GM18508 (cell line): ENCODE results near the gene WDR45B.

Experiments used
- ATAC-seq: cut with Tn5 transposase; IDR thresholded peaks from one replicate; pipeline ENCODE4 v1.9.1; 2021; ENCODE audit warnings: moderate number of reproducible peaks; ENCODE audit not compliant: insufficient read depth, unreplicated experiment

Gene WDR45B

GRCh38 chr17:82602986-82603710 lies 45.1 kb downstream of the WDR45B start:
- no peak for ATAC-seq

GRCh38 chr17:82602487-82602886 lies 45.8 kb downstream of the WDR45B start:
- no peak for ATAC-seq

- ATAC-seq = no peak
Observed at GRCh38 chr17:82601447-82602000, 46.7 kb downstream of the WDR45B start.

DNA sequence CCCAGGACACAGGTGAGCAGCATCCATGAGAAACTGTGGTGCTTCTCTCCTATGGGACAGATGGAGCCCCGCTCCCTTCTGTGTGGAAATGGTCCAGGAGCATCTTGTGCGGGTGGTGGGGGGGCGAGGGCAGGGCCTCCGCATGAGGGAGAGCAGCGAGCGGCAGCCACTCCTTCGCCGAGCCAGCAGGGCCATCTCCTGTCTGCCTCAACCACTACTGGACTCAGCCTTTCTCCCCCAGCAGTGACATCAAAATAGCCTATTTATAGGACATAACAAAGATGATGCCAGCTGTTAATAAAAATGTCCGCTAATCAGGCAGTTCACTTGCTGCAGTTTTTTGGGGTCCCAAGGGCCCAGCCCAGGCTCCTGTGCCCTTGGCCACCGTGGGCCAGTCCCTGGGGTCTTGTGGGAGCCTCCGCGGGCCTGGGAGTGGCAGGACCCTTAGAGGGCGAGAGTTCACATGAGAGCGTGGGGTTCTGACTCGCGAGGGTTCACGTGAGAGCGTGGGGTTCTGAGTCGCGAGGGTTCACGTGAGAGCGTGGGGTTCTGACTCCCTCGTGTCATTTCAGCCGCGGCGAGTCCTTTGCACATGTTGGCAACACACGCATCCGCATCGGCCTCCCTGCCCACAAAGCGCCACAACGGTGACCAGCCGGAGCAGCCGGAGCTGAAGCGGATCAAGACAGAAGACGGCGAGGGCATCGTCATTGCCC lies 47.4 kb downstream of the WDR45B start:
- ATAC-seq = no peak

- no peak for ATAC-seq
Observed at GRCh38 chr17:82599674-82600661, 48.3 kb downstream of the WDR45B start.

DNA sequence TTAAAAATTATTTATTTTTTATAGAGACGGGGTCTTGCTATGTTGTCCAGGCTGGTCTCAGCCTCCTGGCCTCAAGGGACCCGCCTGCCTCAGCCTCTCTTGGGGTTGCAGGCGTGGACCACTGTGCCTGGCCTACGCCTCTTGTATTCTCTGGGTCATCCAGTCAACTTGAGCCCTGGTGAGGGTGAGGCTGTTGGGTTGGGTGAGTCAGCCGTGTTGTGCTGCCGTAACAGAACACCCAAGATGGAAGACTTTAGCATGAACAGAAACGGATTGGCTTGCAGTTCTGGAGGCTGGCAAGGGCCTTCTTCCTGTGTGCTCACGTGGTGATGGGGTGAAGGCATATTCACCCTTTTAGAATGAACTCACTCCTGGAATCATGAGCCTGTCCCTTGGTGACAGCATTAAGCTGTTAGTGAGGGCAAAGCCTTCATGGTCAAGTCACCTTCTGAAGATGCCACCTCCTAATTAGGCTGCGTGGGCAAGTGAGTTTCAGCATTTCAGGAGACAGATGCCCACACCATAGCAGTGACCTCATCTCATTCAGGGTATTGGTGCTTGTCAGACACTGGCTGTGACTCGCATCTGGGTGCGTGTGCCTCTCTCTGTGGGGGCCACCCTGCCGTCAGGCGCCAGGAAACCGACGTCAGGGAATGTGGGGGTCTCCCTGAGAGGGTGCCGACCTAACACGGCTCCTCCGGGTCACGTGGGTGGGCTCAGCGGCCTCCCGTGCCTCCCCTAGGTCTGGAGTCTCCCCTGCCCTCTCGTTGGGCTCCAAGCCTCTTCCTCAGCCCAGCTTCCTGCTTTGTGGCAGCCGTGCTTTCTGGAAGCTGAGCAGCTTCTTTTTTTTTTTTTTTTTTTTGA lies 49.8 kb downstream of the WDR45B start:
- ATAC-seq = no peak

GRCh38 chr17:82596837-82597672 lies 51.2 kb downstream of the WDR45B start:
- no peak for ATAC-seq

DNA sequence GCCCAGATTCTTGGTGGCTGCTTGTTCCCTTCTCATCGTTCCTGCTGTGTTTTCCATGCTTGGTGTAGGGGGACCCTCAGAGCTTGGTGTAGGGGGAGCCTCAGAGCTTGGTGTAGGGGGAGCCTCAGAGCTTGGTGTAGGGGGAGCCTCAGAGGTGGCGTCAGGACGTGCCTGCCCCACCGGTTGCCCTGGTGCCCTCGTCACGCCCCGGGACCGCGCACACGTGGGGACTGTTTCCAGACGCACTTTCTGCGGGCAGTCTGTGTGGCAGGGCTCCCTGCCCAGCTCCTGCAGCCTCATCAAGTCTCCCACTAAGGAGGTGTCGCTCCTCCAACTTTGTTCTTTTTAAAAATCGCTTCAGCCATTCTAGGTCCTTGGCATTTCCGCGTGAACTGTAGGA lies 51.9 kb downstream of the WDR45B start:
- no peak for ATAC-seq

- ATAC-seq = no peak
Observed at GRCh38 chr17:82595893-82596292, 52.4 kb downstream of the WDR45B start.

GRCh38 chr17:82594571-82594970 lies 53.7 kb downstream of the WDR45B start:
- no peak for ATAC-seq

DNA sequence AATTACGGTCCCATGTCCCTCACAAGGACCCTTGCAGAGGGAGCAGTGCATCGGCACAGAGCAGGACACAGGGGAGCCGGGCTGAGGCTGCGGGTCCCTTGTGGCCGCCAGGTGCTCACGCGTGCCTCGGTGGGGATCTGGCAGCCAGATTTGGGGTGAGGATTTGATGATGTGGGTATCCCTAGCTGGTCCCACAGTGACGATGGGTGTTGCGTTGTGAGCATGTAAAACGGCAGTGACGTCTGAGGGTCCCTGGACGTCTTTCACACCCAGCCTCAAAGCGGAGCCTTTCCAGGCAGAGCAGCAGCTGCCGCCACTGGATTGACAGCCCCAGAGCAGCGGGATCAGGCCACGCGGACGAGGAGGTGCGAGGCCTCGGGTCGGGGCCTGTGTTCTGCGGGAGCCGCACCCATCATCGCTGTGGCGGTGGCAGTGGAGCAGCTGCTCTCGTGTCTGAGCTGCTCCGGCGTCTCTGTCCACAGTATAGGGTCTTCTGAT lies 54.6 kb downstream of the WDR45B start:
- ATAC-seq = no peak

DNA sequence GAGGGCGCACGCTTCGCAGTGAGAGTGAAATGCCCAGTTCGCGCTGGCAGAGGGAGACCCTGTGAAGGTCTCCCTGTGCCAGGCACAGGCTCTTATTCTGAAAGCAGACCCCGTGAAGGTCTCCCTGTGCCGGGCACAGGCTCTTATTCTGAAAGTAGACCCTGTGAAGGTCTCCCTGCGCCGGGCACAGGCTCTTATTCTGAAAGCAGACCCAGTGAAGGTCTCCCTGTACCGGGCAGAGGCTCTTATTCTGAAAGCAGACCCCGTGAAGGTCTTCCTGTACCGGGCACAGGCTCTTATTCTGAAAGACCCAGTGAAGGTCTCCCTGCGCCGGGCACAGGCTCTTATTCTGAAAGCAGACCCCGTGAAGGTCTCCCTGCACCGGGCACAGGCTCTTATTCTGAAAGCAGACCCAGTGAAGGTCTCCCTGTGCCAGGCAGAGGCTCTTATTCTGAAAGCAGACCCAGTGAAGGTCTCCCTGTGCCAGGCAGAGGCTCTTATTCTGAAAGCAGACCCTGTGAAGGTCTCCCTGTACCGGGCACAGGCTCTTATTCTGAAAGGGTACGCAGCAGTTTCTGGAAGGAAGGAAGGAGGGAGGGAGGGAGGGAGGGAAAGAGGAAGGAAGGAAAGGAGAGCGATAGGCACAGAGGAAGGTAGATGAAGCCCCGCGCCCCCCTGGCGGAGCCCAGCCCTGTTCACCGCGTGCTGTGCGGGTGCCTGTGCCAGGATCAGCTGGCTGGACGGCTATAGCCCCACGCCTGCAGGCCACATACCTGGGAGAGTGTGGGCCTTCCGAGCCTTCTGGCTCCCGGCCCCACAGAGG lies 55.3 kb downstream of the WDR45B start:
- no peak for ATAC-seq

- no peak for ATAC-seq
Observed at GRCh38 chr17:82592289-82592766, 55.9 kb downstream of the WDR45B start.

DNA sequence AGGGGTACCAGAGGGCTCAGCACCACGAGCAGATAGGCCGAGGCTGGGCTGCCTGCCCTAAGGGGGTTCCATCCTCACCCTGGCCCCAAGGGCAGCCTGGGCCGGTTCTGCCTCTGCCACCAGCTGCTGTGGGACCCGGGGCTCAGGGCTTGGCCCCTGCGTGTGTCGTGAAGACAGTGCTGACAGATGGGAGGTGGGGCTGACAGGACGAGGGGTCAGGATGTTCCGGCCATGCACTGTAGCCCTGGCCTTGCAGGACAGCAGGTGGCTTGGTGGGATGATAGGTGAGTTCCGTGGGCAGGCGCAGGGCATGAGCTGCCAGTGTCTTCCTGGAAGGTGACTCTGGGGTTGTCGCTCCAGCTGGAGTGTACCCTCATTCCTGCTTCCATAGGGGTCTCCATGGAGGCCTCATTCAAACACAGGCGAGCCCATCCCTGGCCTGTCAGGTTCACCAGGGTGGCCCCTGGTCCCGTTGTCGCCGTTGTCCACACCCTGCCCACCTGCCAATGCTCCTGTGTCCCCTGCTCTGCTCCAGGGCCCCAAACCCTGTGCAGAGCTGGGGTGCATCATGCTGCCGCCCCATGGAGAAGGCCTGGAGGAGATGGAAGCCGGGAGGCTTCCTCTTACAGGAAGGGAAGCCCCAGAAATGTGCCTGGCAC lies 57.2 kb downstream of the WDR45B start:
- ATAC-seq = no peak

DNA sequence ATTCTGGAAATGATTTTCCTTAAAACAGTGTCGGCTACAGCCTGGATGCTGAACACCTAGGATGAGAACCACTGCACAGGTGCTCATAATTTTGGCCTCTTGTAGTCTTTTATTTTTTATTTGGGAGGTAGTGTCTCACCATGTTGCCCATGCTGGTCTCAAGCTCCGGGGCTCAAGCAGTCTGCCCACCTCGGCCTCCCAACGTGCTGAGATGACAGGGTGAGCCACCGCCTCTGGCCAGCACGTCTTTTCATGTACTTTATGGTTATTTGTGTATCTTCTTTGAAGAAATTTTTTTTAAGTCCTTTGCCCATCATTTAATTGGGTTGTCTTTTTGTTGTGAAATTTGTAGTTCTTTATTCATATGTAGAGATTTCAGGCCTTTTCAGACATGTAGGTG lies 58.0 kb downstream of the WDR45B start:
- no peak for ATAC-seq

DNA sequence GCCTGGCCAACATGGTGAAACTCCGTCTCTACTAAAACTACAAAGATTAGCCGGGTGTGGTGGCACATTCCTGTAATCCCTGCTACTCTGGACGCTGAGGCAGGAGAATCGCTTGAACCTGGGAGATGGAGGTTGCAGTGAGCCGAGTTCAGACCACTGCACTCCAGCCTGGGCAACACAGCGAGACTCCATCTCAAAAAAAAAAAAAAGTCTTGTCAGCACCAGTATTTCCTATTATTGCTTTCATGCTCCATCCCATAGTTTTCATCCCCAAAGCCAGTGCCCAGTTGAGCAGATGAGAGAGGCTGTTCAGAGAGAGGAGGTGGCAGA lies 58.4 kb downstream of the WDR45B start:
- no peak for ATAC-seq
